Stimulated activated CD8-positive, alpha-beta memory T cell treated with anti-CD3 and anti-CD28 coated beads, Interleukin-12 subunit alpha, Interleukin-12 subunit beta, amount 100 ng/mL, for 1 hour (primary cell): Measurements from ENCODE around the gene RAX2.
"Not testable (repeated sequence)": the region's sequence is repeated elsewhere in the genome, so short reads cannot be mapped to it uniquely, and the experiment has no call there.

Experiments used
- DNase-seq: peaks from one replicate; pipeline ENCODE4 v3.0.0-alpha.2; 2020; ENCODE audit warnings: low read depth

RAX2 gene

DNA sequence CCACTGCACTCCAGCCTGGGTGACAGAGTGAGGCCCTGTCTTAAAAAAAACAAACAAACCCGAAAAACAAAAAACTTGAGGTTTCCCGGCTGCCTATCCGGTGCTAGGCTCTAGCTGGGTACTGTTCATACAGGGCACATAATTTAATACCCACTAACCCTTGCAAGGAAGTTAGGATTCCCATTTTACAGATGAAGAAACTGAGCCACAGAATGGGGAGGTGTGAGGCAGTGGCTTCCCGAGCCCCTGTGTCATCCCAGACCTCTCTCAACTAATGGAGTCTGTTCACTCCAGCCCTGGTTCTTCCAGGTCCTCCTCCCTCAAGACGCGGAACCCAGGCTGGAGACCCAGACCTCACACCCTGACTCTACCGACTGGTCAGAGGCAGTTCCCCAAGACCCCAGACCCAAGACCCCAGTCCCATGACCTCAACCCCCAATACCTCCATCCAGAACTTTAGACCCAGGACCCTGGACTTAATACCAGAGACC is 11.1 kb downstream of the RAX2 start:
- DNase-seq, result no peak

DNA sequence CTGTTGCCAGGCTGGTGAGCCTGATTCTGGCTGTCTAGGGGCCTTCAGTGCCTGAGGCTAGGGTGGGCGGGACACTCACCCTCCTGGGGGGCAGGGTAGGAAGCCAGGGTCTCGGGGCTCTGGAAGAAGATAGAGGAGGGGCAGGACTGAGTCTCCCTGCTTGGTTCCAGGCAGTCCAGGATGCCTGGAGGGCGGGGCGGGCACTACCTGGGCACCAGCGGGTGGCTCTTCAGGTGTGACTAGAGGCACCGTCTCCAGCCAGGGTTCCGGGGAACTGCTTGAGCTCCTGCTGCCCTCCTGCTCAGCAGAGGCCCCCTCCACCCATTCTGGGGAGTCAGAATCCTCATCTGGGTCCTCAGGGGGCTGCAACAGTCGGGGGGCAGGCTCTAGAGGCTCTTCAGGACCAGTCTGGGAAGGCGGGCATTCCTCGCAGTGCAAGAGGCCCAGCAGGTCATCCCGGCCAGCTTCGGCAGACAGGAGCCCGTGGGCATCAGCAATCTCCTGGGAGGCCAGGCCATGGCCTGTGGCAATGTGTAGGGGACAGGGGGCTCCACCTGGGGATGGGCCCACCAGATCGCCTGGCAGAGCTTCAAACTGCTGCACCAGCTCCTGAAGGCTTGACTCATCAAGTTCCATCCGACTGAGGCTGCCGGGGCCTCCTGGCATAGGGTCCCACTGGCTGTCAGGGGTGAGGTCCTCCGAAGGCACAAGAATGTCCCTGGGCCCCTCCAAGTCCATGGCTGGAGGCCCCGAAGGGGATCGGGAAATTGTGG is 12.4 kb downstream of the RAX2 start:
- DNase-seq, result no peak

DNA sequence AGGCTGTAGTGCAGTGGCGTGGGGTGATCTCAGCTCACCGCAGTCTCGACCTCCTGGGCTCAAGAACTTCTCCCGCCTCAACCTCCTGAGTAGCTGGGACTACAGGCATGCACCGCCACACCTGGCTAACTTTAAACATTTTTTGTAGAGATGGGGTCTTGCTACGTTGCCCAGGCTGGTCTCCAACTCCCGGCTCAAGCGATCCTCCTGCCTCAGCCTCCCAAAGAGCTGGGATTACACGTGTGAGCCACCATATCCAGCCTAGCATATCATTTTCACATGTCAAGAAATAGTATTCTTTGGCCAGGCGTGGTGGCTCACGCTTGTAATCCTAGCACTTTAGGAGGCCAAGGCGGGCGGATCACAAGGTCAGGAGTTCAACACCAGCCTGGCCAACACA is 13.7 kb downstream of the RAX2 start:
- not testable (repeated sequence) for DNase-seq

DNA sequence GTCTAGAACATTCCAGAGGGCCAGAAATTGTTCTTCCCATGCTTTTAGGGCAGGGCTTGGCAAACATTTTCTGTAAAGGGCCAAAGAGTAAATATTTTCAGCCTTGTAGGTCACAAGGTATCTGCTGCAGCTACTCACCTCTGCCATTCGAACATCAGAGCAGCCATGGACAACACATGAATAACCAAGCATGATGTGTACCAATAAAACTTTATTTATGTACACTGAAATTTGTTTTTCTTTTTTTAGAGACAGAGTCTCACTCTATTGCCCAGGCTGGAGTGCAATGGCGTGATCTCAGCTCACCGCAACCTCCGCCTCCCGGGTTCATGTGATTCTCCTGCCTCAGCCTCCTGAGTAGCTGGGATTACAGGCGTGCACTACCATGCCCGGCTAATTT is 14.3 kb downstream of the RAX2 start:
- not testable (repeated sequence) for DNase-seq

GRCh38 chr19:3753631-3754410 is 18.2 kb downstream of the RAX2 start:
- DNase-seq, result no peak

DNA sequence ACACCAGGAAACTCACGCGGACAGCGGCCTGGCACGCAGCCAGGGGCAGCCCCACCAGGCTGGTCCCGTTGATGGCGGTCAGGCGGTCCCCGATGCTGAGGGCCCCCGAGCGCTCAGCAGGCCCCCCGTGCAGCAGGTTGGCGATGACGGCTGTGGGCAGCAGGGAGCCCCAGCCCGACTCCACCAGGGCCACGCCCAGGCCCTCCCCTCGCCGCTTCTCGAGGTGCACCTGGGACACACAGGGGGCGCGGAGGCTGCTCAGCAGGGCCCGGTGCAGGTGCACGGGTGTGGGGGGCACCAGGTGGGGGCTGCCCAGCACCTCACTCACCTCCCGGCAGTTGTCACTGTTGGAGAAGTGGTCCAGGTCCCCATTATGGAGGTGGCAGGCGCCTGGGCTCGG is 19.5 kb downstream of the RAX2 start:
- no peak for DNase-seq

GRCh38 chr19:3751236-3751635 is 20.8 kb downstream of the RAX2 start:
- DNase-seq, result no peak

GRCh38 chr19:3750211-3750610 is 21.8 kb downstream of the RAX2 start:
- no peak for DNase-seq

- DNase-seq, result no peak
These were observed 23.1 kb downstream of the RAX2 start for GRCh38 chr19:3748965-3749364.

DNA sequence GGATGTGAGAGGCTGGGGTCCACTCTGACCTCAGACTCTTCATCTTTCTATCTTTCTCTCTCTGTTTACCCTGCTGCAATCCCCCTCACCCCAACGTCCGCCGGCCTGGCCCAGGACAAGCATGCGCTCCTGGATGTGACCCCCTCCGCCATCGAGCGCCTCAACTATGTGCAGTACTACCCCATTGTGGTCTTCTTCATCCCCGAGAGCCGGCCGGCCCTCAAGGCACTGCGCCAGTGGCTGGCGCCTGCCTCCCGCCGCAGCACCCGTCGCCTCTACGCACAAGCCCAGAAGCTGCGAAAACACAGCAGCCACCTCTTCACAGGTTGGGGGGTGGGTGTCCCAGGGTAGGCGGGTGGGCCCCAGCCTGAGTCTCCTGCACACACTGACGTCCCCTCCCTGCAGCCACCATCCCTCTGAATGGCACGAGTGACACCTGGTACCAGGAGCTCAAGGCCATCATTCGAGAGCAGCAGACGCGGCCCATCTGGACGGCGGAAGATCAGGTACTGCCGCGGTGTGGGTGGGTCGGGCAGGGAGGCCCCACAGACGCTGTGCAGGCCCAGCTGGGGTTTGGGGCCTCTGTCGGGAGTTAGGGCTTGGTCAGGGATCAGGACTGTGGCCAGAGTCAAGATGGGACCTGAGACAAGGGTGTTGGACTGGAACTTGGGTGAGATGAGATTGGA is 25.5 kb downstream of the RAX2 start:
- DNase-seq, result no peak

DNA sequence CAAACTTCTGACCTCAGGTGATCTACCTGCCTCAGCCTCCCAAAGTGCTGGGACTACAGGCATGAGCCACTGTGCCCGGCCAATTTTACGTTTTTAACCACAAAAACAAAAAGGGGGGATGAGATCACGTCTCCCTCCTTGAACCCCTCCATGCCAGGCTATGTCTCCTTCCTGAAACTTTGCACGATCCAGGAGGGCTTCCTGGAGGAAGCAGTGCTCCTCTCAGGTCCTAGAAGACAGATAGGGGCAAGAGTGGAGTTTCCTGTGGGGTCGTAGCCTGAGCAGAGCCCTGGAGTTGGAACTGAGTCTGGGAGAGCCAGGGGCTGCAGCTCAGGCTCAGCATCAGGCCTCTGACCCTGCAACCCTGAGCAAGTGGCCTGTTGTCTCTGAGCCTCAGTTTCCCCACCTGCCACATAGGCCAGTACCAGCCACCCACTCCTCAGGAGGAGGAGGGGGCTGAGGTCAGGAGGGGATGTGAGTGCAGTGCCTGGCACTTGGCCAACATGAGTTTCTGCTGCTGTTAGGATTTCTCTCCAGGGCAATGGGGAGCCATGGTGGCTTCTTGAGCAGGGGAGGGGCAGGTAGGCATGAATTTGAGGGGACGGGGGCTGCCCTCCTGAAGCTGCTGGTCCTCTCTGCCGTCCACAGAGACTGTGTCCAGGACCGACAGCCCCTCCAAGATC is 26.5 kb downstream of the RAX2 start:
- no peak for DNase-seq

- no peak for DNase-seq
These were observed 28.5 kb downstream of the RAX2 start for GRCh38 chr19:3743486-3743885.

DNA sequence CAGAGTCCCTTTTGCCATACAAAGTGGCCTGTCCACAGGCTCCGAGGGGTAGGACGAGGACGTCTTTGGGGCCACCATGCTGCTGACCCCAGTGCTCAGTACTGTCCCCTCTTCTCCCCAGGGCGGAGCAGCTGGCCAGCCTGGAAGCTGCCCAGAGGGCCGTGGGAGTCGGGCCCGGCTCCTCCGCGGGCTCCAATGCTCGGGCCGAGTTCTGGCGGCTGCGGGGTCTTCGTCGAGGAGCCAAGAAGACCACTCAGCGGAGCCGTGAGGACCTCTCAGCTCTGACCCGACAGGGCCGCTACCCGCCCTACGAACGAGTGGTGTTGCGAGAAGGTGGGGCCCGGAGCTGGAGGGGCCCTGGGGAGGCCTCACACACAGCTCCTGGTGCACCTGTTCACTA is 31.6 kb downstream of the RAX2 start:
- no peak for DNase-seq

DNA sequence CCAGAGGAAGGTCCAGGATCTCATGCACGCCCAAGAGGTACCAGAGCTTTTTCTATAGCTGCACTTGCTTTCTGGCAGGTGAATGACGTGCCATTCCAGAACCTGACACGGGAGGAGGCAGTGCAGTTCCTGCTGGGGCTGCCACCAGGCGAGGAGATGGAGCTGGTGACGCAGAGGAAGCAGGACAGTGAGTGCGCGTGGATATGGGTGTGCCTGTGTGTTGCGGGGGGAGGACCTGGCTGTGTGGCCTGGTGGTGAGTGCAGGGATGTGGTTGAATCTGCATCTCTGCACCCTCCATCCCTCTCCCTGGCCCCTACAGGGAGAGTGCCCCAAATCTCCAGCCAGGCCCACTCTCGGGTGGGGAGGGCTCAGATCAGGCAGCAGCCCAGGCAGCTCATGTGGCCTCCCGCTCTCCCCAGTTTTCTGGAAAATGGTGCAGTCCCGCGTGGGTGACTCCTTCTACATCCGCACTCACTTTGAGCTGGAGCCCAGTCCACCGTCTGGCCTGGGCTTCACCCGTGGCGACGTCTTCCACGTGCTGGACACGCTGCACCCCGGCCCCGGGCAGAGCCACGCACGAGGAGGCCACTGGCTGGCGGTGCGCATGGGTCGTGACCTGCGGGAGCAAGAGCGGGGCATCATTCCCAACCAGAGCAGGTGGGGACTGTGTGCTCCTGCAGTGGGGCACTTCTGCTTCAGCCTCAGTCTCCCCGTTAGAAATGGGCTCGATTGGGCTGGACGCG is 33.4 kb downstream of the RAX2 start:
- no peak for DNase-seq

DNA sequence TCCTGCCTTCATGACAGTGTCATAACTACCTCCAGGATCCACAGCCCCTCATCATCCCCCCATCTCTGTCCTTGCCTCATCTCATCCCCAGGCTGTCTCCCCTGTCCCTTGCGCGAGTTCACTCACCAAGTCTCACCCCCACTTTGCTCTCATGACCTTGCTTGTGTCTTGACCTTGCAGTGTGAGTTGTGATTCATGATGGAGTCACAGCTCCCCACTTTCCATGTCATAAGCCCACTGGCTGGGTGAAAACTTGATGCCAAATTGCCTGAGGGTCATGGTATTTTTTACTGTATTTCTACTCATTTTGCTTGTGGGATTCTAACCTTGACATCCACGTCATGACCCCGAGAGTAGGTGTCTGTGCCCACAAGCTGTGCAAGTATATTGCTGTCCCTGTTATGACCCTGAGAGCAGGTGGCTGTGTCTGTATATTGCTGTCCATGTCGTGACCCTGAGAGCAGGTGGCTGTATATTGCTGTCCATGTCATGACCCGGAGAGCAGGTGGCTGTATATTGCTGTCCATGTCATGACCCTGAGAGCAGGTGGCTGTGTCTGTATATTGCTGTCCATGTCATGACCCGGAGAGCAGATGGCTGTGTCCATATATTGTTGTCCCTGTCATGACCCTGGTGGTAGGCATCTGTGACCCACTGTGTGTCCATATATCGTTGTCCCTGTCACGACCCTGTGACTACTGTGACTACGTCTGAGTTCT is 34.4 kb downstream of the RAX2 start:
- DNase-seq, result no peak

GRCh38 chr19:3736106-3736724 is 35.8 kb downstream of the RAX2 start:
- DNase-seq, result no peak

- DNase-seq, result no peak
These were observed 37.8 kb downstream of the RAX2 start for GRCh38 chr19:3734310-3734600.

DNA sequence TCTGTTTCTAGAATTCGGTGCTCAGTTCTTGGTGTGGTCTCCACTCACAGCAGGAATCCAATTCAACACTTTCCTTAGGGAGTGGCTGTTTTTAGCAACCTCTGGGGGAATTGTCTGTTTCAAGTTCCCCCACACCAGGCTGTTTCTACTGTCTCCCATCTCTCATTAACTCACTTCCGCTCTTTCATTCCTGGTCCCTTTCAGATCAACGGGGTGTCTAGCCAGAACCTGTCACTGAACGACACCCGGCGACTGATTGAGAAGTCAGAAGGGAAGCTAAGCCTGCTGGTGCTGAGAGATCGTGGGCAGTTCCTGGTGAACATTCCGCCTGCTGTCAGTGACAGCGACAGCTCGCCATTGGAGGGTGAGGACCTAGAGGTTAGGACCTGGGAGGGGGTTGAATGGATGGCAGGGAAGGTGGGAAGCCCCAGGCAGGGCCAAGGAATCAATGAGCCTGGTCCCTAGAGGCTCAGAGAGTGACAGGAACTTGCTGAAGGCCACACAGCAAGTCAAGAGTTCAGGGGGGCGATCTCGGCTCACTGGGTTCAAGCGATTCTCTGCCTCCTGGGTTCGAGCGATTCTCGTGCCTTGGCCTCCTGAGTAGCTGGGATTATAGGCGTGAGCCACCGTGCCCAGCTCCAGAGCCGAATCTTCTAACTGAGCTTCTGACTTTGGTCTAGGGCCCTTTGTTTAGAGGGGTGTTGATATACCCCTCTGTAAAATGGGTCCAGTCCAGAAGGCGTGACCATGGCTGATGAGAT is 38.3 kb downstream of the RAX2 start:
- DNase-seq, result no peak

GRCh38 chr19:3732108-3732507 is 39.9 kb downstream of the RAX2 start:
- no peak for DNase-seq

DNA sequence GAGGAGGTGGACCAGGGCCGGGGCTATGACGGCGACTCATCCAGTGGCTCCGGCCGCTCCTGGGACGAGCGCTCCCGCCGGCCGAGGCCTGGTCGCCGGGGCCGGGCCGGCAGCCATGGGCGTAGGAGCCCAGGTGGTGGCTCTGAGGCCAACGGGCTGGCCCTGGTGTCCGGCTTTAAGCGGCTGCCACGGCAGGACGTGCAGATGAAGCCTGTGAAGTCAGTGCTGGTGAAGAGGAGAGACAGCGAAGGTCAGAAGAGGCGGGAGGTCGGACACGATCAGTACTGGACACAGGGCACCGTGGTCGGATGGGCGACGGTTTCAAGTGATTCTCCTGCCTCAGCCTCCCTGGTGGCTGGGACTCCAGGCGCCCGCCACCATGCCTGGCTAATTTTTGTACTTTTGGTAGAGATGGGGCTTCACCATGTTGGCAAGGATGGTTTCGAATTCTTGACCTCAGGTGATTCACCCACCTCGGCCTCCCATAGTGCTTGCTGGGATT is 41.5 kb downstream of the RAX2 start:
- DNase-seq, result no peak
